Keratinocyte (primary cell): ENCODE measurements around the gene TIGAR.

Source experiments
- EZH2 ChIP-seq: IDR thresholded peaks from one replicate; pipeline ENCODE4 v1.6.1; 2012; ENCODE audit warnings: inconsistent platforms, mild to moderate bottlenecking, low read length, moderate library complexity
- TF ChIP-seq, protein P1 (sequence below), 3 experiments: IDR thresholded peaks in 1 of 3; conservative IDR thresholded peaks in 1 of 3; optimal IDR thresholded peaks in 1 of 3; 2 replicates in 2 of 3; 3 replicates in 1 of 3; pipeline versions ENCODE3 to v1.5.1; 2011; ENCODE audit warnings: low read length in 3 of 3, mild to moderate bottlenecking in 3 of 3, moderate library complexity in 2 of 3, control low read depth in 1 of 3, inconsistent platforms in 1 of 3; ENCODE audit not compliant: insufficient read depth in 2 of 3; ENCODE audit errors: extremely low read depth in 1 of 3

DNA sequence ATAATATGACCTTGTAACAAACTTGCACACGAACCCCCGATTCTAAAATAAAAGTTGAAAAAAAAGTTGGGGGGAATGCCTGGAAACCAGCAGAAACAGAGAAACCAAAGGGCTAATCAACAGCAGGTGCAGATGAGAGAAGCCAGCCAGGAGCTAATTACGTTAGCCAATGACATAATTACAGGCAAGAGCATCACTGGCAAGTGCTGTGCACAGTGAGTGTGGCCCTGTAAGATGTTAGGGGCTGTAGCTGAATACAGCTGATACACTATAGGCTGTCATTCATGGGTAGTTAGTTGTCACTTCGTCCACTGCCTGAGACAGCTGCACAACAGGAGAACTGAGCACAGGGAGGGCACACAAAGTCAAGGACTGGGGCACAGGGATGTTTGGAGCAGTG lies 65.8 kb downstream of the TIGAR start:
- TF ChIP-seq, protein P1, sequence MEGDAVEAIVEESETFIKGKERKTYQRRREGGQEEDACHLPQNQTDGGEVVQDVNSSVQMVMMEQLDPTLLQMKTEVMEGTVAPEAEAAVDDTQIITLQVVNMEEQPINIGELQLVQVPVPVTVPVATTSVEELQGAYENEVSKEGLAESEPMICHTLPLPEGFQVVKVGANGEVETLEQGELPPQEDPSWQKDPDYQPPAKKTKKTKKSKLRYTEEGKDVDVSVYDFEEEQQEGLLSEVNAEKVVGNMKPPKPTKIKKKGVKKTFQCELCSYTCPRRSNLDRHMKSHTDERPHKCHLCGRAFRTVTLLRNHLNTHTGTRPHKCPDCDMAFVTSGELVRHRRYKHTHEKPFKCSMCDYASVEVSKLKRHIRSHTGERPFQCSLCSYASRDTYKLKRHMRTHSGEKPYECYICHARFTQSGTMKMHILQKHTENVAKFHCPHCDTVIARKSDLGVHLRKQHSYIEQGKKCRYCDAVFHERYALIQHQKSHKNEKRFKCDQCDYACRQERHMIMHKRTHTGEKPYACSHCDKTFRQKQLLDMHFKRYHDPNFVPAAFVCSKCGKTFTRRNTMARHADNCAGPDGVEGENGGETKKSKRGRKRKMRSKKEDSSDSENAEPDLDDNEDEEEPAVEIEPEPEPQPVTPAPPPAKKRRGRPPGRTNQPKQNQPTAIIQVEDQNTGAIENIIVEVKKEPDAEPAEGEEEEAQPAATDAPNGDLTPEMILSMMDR (optimal IDR thresholded peaks at IDR 0.05 in 1 of 3, IDR thresholded peaks at IDR 0.05 in 1 of 3, conservative IDR thresholded peaks at IDR 0.05 in 1 of 3; ENCODE audit: extremely low read depth in 1 of 3, insufficient read depth in 2 of 3, low read length in 3 of 3), result no peak
- TF ChIP-seq EZH2, result no peak
